H1 (cell line): ENCODE measurements around the gene LCN15. TPM values are rescaled to one million over a fixed set of nuclear protein-coding genes. Genes with fewer than 3 reads are reported as not detected.

Experiments
- BRCA1 ChIP-seq: IDR thresholded peaks from 2 replicates; pipeline ENCODE4 v1.6.1; 2012; ENCODE audit warnings: low read depth, low read length, improper control_type of control experiment
- CBX5 ChIP-seq: fragments of 300-800, 300-1000 bp; sonication (generic); IDR thresholded peaks from 2 replicates; pipeline ENCODE4 v1.7.1; 2016; ENCODE audit warnings: antibody characterized with exemption, low read length, low read depth
- CHD1 ChIP-seq: IDR thresholded peaks from 2 replicates; pipeline ENCODE4 v1.6.1; 2012; ENCODE audit warnings: low read depth, low read length, improper control_type of control experiment
- CTBP2 ChIP-seq: IDR thresholded peaks from 2 replicates; pipeline ENCODE4 v1.7.0; 2011; ENCODE audit warnings: borderline replicate concordance, mild to moderate bottlenecking, moderate library complexity, mixed read lengths, low read length; ENCODE audit not compliant: insufficient read depth, insufficient read length
- EP300 ChIP-seq, 2 experiments: IDR thresholded peaks; 1 replicate in 1 of 2; 2 replicates in 1 of 2; pipeline ENCODE4 v1.6.1; 2011 to 2012; ENCODE audit warnings: low read depth in 2 of 2, low read length in 2 of 2, mild to moderate bottlenecking in 2 of 2, borderline replicate concordance in 1 of 2, inconsistent platforms in 1 of 2, moderate library complexity in 1 of 2
- GABPA ChIP-seq: IDR thresholded peaks from 2 replicates; pipeline ENCODE4 v1.6.1; 2011; ENCODE audit warnings: mild to moderate bottlenecking, low read length, moderate library complexity, borderline replicate concordance; ENCODE audit not compliant: insufficient read depth
- GTF2F1 ChIP-seq: IDR thresholded peaks from 2 replicates; pipeline ENCODE4 v1.6.1; 2012; ENCODE audit warnings: low read depth, low read length, improper control_type of control experiment, borderline replicate concordance
- JUND ChIP-seq: IDR thresholded peaks from 2 replicates; pipeline ENCODE4 v1.6.1; 2011; ENCODE audit warnings: mild to moderate bottlenecking, improper control_type of control experiment, low read length
- MAFK ChIP-seq: IDR thresholded peaks from 2 replicates; pipeline ENCODE4 v1.6.1; 2012; ENCODE audit warnings: low read depth, mild to moderate bottlenecking, improper control_type of control experiment, low read length
- NRF1 ChIP-seq: IDR thresholded peaks from 2 replicates; pipeline ENCODE4 v1.6.1; 2011; ENCODE audit warnings: mild to moderate bottlenecking, low read depth, low read length, improper control_type of control experiment
- POLR2A ChIP-seq, 2 experiments: IDR thresholded peaks; 1 replicate in 1 of 2; 2 replicates in 1 of 2; pipeline ENCODE4 v1.6.1; 2011; ENCODE audit warnings: low read depth in 2 of 2, low read length in 2 of 2, mild to moderate bottlenecking in 2 of 2; ENCODE audit errors: control extremely low read depth in 1 of 2
- RNF2 ChIP-seq: fragments of 200-900, 300-1000 bp; sonication (generic); IDR thresholded peaks from 2 replicates; pipeline ENCODE4 v1.7.1; 2016; ENCODE audit warnings: borderline replicate concordance, low read depth, mild to moderate bottlenecking, antibody characterized with exemption, low read length; ENCODE audit not compliant: poor library complexity, severe bottlenecking; ENCODE audit errors: missing control alignments
- RXRA ChIP-seq: IDR thresholded peaks from 2 replicates; pipeline ENCODE4 v1.6.1; 2011; ENCODE audit warnings: low read depth, mild to moderate bottlenecking, low read length, moderate library complexity; ENCODE audit not compliant: insufficient read depth
- SIN3A ChIP-seq, 2 experiments: IDR thresholded peaks in 1 of 2; conservative IDR thresholded peaks in 1 of 2; 2 replicates each; pipeline ENCODE4 v1.6.1; 2011 to 2012; ENCODE audit warnings: low read length in 2 of 2, improper control_type of control experiment in 1 of 2, low read depth in 1 of 2, mild to moderate bottlenecking in 1 of 2
- SIRT6 ChIP-seq: IDR thresholded peaks from one replicate; pipeline ENCODE4 v1.7.1; 2012; ENCODE audit warnings: low read length, inconsistent platforms
- TAF1 ChIP-seq: IDR thresholded peaks from 2 replicates; pipeline ENCODE4 v1.6.1; 2011; ENCODE audit warnings: mild to moderate bottlenecking, low read depth, low read length
- polyA plus RNA-seq, 7 experiments: library from polyadenylated mRNA; depleted of rRNA in 3 of 7; stranded (reverse) in 5 of 7; unstranded in 2 of 7; fragments of >200 nt in 5 of 7; fragments of 200-250 nt in 2 of 7; gene quantifications; 1 replicate in 5 of 7; 2 replicates in 1 of 7; 4 replicates in 1 of 7; pipeline versions ENCODE4 v1.2.1 to v1.2.3, GENCODE V29; 2011 to 2013; ENCODE audit warnings: missing spikeins in 2 of 7, mixed read lengths in 2 of 7
- total RNA-seq: library from RNA; stranded (reverse); fragmentation: NEBNext Ultra II Directional; extraction: Animal tissue kit (Norgen Biotek cat#: 25700); gene quantifications from 2 replicates; pipeline ENCODE4 v1.2.1, GENCODE V29; 2021
- TF ChIP-seq, protein P1 (sequence below), 3 experiments: IDR thresholded peaks; 1 replicate in 2 of 3; 2 replicates in 1 of 3; pipeline versions ENCODE4 v1.5.1 to v1.6.1; 2011; ENCODE audit warnings: low read length in 3 of 3, mild to moderate bottlenecking in 3 of 3, inconsistent platforms in 2 of 3, low read depth in 1 of 3, moderate library complexity in 1 of 3; ENCODE audit not compliant: insufficient read depth in 1 of 3; ENCODE audit errors: control extremely low read depth in 1 of 3
- TF ChIP-seq, protein P2 (sequence below): IDR thresholded peaks from 2 replicates; pipeline ENCODE4 v1.6.1; 2012; ENCODE audit warnings: low read length, inconsistent platforms

Gene LCN15
- total and polyA plus RNA-seq, 2 of the 8 experiments (the other 6 are each of a cell fraction or from before 2014, with no cell fraction given), result 0.08 to 0.47 TPM

DNA sequence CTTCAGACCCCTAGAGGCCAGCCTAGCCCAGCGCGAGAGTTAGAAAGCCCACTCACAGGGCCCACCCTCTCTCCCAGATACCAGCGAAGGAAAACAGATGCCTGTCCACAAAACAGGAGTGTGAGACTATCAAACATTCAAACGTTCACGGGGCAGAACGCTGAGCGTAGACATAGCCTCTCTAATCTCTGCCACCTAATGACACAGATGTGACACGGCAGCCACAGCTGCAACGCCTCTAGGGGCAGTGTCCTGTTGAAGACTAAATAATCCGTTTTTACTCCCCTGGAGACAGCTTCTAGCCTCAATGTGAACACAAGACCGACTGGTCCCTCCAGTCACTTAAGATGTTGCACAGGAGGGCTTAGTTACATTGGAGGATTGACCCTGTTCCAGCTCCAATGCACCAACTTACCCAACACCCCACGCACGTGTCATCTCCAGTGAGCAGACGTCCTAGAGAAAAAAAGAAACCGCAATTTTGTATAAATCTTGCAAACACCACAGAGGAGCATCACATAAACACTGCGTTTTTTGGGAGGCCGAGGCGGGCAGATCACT is 37.6 kb downstream of the LCN15 start (continued):
- TF ChIP-seq RNF2 (no peak), MAFK (no peak), BRCA1 (no peak), TAF1 (no peak), GABPA (no peak), CBX5 (no peak), EP300 (IDR thresholded peaks at IDR 0.05; ENCODE audit: borderline replicate concordance in 1 of 2, low read depth in 2 of 2, low read length in 2 of 2) (no peak), GTF2F1 (no peak), CTBP2 (no peak), JUND (no peak), NRF1 (no peak), RXRA (no peak), SIRT6 (no peak), POLR2A (IDR thresholded peaks at IDR 0.05; ENCODE audit: control extremely low read depth in 1 of 2, low read depth in 2 of 2, low read length in 2 of 2) (no peak), SIN3A (conservative IDR thresholded peaks at IDR 0.05 in 1 of 2, IDR thresholded peaks at IDR 0.05 in 1 of 2; ENCODE audit: low read depth in 1 of 2, low read length in 2 of 2) (peak in 1 of 2 experiments; percentile 69; a peak in 1 of 4 replicates), CHD1 (no peak)
- TF ChIP-seq, protein P1, sequence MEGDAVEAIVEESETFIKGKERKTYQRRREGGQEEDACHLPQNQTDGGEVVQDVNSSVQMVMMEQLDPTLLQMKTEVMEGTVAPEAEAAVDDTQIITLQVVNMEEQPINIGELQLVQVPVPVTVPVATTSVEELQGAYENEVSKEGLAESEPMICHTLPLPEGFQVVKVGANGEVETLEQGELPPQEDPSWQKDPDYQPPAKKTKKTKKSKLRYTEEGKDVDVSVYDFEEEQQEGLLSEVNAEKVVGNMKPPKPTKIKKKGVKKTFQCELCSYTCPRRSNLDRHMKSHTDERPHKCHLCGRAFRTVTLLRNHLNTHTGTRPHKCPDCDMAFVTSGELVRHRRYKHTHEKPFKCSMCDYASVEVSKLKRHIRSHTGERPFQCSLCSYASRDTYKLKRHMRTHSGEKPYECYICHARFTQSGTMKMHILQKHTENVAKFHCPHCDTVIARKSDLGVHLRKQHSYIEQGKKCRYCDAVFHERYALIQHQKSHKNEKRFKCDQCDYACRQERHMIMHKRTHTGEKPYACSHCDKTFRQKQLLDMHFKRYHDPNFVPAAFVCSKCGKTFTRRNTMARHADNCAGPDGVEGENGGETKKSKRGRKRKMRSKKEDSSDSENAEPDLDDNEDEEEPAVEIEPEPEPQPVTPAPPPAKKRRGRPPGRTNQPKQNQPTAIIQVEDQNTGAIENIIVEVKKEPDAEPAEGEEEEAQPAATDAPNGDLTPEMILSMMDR (IDR thresholded peaks at IDR 0.05; ENCODE audit: control extremely low read depth in 1 of 3, insufficient read depth in 1 of 3, low read depth in 1 of 3, low read length in 3 of 3), result peak in 2 of 3 experiments; percentile 57 to 58; a peak in 3 of 4 replicates
- TF ChIP-seq, protein P2, sequence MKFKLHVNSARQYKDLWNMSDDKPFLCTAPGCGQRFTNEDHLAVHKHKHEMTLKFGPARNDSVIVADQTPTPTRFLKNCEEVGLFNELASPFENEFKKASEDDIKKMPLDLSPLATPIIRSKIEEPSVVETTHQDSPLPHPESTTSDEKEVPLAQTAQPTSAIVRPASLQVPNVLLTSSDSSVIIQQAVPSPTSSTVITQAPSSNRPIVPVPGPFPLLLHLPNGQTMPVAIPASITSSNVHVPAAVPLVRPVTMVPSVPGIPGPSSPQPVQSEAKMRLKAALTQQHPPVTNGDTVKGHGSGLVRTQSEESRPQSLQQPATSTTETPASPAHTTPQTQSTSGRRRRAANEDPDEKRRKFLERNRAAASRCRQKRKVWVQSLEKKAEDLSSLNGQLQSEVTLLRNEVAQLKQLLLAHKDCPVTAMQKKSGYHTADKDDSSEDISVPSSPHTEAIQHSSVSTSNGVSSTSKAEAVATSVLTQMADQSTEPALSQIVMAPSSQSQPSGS, result no peak
